OCI-LY3 (cell line): Measurements from ENCODE around the gene DDIAS.

ENCODE experiments used
- EZH2phosphoT487 ChIP-seq: fragments of 200-600 bp; shearing (Covaris generic); IDR thresholded peaks from 2 replicates; pipeline ENCODE4 v1.6.1; 2018; ENCODE audit warnings: antibody characterized with exemption, mixed run types, low read depth
- TF ChIP-seq, protein P1 (sequence below): fragments of 200-600, 300-600 bp; sonication (generic); IDR thresholded peaks from 2 replicates; pipeline ENCODE4 v1.5.1; 2014; ENCODE audit warnings: antibody characterized with exemption, low read length, low read depth

DNA sequence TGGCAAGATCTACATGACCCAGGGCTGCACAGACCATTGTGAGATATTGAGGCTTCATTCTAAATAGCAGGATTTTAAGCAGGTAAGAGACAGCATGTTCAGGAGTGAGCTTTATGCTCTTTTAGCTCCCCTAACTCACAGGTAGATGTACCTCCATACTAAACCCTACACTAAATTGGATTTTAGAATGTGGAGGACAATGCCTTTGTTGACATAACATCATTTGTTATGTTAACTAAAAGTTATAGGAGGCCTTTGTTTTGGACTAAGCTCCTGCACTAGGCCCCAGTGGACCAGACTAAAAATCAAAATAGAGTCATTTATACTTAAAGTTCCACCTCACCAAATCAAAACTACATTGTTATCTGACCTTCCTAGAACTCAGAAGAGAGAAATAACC, 6.8 kb downstream of the DDIAS start:
- TF ChIP-seq, protein P1, sequence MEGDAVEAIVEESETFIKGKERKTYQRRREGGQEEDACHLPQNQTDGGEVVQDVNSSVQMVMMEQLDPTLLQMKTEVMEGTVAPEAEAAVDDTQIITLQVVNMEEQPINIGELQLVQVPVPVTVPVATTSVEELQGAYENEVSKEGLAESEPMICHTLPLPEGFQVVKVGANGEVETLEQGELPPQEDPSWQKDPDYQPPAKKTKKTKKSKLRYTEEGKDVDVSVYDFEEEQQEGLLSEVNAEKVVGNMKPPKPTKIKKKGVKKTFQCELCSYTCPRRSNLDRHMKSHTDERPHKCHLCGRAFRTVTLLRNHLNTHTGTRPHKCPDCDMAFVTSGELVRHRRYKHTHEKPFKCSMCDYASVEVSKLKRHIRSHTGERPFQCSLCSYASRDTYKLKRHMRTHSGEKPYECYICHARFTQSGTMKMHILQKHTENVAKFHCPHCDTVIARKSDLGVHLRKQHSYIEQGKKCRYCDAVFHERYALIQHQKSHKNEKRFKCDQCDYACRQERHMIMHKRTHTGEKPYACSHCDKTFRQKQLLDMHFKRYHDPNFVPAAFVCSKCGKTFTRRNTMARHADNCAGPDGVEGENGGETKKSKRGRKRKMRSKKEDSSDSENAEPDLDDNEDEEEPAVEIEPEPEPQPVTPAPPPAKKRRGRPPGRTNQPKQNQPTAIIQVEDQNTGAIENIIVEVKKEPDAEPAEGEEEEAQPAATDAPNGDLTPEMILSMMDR, result no peak
- TF ChIP-seq EZH2phosphoT487, result no peak
